Astrocyte (in vitro differentiated cells and primary cell): ENCODE results near the gene PPP2R2D.

ENCODE experiments used
- CTCF ChIP-seq: IDR thresholded peaks from 2 replicates; pipeline ENCODE4 v1.5.1; 2011; ENCODE audit warnings: low read depth, mild to moderate bottlenecking, inconsistent platforms, low read length, moderate library complexity; ENCODE audit not compliant: insufficient read depth
- EZH2 ChIP-seq: IDR thresholded peaks from 2 replicates; pipeline ENCODE4 v1.6.1; 2012; ENCODE audit warnings: mild to moderate bottlenecking, low read length, inconsistent platforms; ENCODE audit not compliant: insufficient read depth

- TF ChIP-seq CTCF (no peak), EZH2 (no peak)
Measured at GRCh38 chr10:131860806-131861440, 39.9 kb upstream of the PPP2R2D start.
